ENCODE measurements around the gene ADAMTS2. TPM values are rescaled to one million over a fixed set of nuclear protein-coding genes. Genes with fewer than 3 reads are reported as not detected.

Gene ADAMTS2
- total and polyA plus RNA-seq, 3 donors from 2014 or later, result 10.9 to 19.8 (median 13.6) TPM

DNA sequence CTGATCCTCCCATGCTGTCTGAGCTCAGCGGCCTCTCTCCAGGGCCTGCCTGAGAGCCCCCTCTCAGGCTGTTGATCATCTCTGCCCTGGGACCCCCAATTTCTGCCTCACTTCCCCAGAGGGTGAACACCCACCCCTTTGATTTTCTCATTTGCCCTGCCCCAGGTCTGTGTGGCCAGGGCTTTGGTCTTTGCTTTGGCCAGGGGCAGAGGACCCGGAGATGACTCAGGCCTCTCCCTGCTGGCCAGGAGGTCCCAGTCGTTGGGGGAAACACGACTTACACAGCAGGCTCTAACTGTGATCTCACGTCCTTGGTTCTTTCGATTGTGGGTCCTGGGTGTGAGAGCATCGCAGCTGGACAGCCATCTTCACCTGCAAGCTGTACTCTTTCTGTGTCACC, 1.1 kb upstream of the ADAMTS2 start:
- no peak for DNase-seq
- Histone ChIP-seq H3K9me3 (no peaks in the 10 kb centered on the region), H3K4me3 (no peak overlapping the region), H3K27ac (no peak overlapping the region), H3K27me3 (no peaks in the 10 kb centered on the region), H3K36me3 (ENCODE audit: low read depth, missing control alignments) (no peaks in the 10 kb centered on the region), H3K4me1 (peaks cover 17% of the 10 kb centered on the region)
- intact Hi-C loops (cut with DNase I; ENCODE audit: low total_unique reads), result loop anchor here (10.0 kb wide), 1 partner anchor 172 kb away; no protein-coding TSS in a partner anchor
- WGBS, 2 donors, result 66 to 84% methylated on average over 7 of the region's 7 CpGs
- no peak for TF ChIP-seq POLR2A (IDR thresholded peaks at IDR 0.05)
- TF ChIP-seq, protein P1, sequence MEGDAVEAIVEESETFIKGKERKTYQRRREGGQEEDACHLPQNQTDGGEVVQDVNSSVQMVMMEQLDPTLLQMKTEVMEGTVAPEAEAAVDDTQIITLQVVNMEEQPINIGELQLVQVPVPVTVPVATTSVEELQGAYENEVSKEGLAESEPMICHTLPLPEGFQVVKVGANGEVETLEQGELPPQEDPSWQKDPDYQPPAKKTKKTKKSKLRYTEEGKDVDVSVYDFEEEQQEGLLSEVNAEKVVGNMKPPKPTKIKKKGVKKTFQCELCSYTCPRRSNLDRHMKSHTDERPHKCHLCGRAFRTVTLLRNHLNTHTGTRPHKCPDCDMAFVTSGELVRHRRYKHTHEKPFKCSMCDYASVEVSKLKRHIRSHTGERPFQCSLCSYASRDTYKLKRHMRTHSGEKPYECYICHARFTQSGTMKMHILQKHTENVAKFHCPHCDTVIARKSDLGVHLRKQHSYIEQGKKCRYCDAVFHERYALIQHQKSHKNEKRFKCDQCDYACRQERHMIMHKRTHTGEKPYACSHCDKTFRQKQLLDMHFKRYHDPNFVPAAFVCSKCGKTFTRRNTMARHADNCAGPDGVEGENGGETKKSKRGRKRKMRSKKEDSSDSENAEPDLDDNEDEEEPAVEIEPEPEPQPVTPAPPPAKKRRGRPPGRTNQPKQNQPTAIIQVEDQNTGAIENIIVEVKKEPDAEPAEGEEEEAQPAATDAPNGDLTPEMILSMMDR (IDR thresholded peaks at IDR 0.05), result no peak

DNA sequence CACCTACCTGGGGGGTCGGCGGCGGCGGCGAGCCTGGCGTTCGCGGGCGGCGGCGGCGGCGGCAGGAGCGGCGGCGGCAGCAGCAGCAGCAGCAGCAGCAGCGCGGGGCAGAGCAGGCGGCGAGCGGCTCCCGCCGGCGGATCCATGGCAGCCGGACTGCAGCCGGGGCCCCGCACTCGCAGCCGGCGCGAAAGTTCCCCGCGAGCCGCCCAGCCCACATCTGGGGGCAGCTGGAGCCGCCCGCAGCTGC, 153 bp downstream of the ADAMTS2 start:
- peaks cover 17% of the 10 kb centered on the region for H3K4me1 ChIP-seq
- peak overlapping the region in 1 of 2 donors; percentile 69 for H3K27ac ChIP-seq
- DNase-seq, result no peak
- TF ChIP-seq, protein P1 (IDR thresholded peaks at IDR 0.05), result no peak
- TF ChIP-seq POLR2A (IDR thresholded peaks at IDR 0.05), result no peak
- H3K9me3 ChIP-seq, result no peaks in the 10 kb centered on the region
- H3K27me3 ChIP-seq, result no peaks in the 10 kb centered on the region
- no peaks in the 10 kb centered on the region for H3K36me3 ChIP-seq (ENCODE audit: low read depth, missing control alignments)
- intact Hi-C loops (cut with DNase I; ENCODE audit: low total_unique reads), result loop anchor here (10.0 kb wide), 1 partner anchor 170 kb away; no protein-coding TSS in a partner anchor
- peak overlapping the region; percentile 69 to 77 for H3K4me3 ChIP-seq
- 3% methylated on average over 8 of the region's 36 CpGs; no CpG with 5 or more reads in 1 of the 2 donors for WGBS, 2 donors

DNA sequence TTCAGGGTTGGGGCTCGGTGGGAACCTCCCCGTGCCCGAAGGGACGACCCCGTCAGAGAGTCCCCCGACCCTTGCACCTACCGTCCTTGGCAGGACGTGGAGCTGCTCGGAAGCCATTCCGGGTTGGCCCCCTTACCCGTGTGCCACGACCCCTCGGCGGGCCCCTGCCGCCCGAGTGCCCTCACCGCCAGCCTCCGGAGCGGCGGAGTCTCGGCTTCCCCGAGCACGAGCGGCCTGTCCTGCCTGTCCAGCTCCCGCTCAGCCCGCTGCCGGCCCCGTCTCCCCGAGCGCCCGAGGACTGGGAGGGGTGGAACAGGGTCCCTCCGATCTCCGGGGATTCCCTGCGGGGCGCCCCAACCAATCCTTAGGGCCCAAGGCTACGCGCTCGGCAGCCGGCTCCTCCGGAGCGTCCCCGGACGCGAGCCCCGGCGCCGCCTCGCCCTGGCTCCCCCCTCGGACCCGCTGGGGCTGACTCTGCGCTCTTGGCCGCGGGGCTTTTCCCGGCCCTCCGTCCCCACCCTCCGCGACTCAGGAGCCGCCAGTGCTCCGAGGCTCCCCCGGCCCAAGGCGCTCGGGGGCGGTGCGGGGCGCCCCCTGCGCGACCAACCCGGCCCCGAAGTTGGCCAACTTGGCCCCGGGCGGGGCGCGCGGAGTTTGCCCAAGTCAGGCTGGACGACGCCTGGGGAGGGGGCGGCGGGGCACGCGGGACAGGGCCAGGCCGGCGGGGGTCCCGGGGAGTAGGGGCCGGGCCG, 654 bp downstream of the ADAMTS2 start:
- 0% methylated on average over 58 of the region's 85 CpGs; no CpG with 5 or more reads in 1 of the 2 donors for WGBS, 2 donors
- intact Hi-C loops (cut with DNase I; ENCODE audit: low total_unique reads), result loop anchor here (10.0 kb wide), 1 partner anchor 170 kb away; no protein-coding TSS in a partner anchor
- H3K4me1 ChIP-seq, result peaks cover 17% of the 10 kb centered on the region
- DNase-seq, result no peak
- no peak for TF ChIP-seq POLR2A (IDR thresholded peaks at IDR 0.05)
- TF ChIP-seq, protein P1 (IDR thresholded peaks at IDR 0.05), result no peak
- H3K9me3 ChIP-seq, result no peaks in the 10 kb centered on the region
- H3K36me3 ChIP-seq (ENCODE audit: low read depth, missing control alignments), result no peaks in the 10 kb centered on the region
- H3K4me3 ChIP-seq, result peak overlapping the region; percentile 69 to 77
- H3K27me3 ChIP-seq, result no peaks in the 10 kb centered on the region
- peak overlapping the region; percentile 40 to 69 for H3K27ac ChIP-seq

DNA sequence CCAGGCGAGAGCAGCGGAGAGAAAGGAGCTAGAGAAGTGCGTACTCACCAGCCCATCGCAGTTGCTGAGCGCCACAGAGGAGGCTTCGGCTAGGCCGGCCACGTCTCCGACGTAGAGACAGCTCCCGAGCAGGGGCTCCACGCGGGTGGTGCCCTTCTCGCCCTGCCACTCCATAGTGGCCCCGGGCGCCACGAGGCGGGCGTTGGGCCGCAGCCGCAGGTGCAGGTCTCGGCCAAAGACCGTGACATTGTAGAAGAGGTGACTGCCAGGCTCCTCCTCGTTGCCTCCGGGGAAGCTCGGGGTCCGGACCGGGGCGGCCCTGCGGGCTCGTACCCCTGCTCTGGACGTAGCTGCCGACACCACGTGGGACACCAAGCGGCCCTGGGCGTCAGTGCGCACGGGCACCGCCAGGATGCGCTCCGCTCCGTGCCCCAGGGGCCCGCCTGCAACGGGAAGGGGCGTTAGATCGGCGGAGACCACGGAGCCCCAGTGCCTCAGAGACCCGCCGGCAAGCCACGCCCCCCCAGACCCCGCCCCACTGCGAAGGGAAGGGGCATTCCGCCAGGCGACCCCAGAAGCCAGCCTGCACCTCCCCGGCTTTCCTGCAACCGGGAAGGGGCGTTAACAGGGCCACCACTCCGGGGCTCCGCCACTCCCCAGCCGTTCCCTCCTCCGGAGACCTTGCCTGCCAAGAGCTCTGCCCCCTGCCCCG, 1.4 kb downstream of the ADAMTS2 start:
- WGBS, 2 donors, result 8 to 18% methylated on average over 8 to 39 of the region's 63 CpGs
- TF ChIP-seq, protein P1 (IDR thresholded peaks at IDR 0.05), result peak; percentile 27 to 54 (median 40)
- no peak for TF ChIP-seq POLR2A (IDR thresholded peaks at IDR 0.05)
- intact Hi-C loops (cut with DNase I; ENCODE audit: low total_unique reads), result loop anchor here (10.0 kb wide), 1 partner anchor 169 kb away; no protein-coding TSS in a partner anchor
- H3K9me3 ChIP-seq, result no peaks in the 10 kb centered on the region
- no peak overlapping the region for H3K27ac ChIP-seq
- H3K27me3 ChIP-seq, result no peaks in the 10 kb centered on the region
- peaks cover 17% of the 10 kb centered on the region for H3K4me1 ChIP-seq
- peak overlapping the region; percentile 69 to 77 for H3K4me3 ChIP-seq
- DNase-seq, result peak; percentile 52
- H3K36me3 ChIP-seq (ENCODE audit: low read depth, missing control alignments), result no peaks in the 10 kb centered on the region
